ENCODE measurements around the gene DNLZ. TPM values are rescaled to one million over a fixed set of nuclear protein-coding genes. Genes with fewer than 3 reads are reported as not detected.
A peak's percentile ranks its signal among the peaks of the same experiment; 100 is the strongest.

Gene DNLZ
- total RNA-seq, 1 donor from 2014 or later, result 17.4 TPM

GRCh38 chr9:136367296-136368145 is 4.0 kb upstream of the DNLZ start:
- H3K4me3 ChIP-seq (ENCODE audit: low read depth, low read length), result no peak overlapping the region
- no peak for TF ChIP-seq CTCF (IDR thresholded peaks at IDR 0.05; ENCODE audit: insufficient read depth, low read length, severe bottlenecking)
- no peaks in the 10 kb centered on the region for H3K36me3 ChIP-seq (ENCODE audit: control insufficient read depth, insufficient read depth, low read length)
- no peaks in the 10 kb centered on the region for H3K27me3 ChIP-seq (ENCODE audit: control insufficient read depth, insufficient read depth, low read length)
- no peak for FAIRE-seq
- DNase-seq (ENCODE audit: low read depth), result no peak

- DNase-seq (ENCODE audit: low read depth) (no peak), FAIRE-seq (no peak)
- no peaks in the 10 kb centered on the region for H3K27me3 ChIP-seq (ENCODE audit: control insufficient read depth, insufficient read depth, low read length)
- H3K36me3 ChIP-seq (ENCODE audit: control insufficient read depth, insufficient read depth, low read length), result no peaks in the 10 kb centered on the region
- no peak for TF ChIP-seq CTCF (IDR thresholded peaks at IDR 0.05; ENCODE audit: insufficient read depth, low read length, severe bottlenecking)
- no peak overlapping the region for H3K4me3 ChIP-seq (ENCODE audit: low read depth, low read length)
Measured at GRCh38 chr9:136366826-136367225, 3.3 kb upstream of the DNLZ start.

- no peak for FAIRE-seq
- H3K27me3 ChIP-seq (ENCODE audit: control insufficient read depth, insufficient read depth, low read length), result no peaks in the 10 kb centered on the region
- no peak for DNase-seq (ENCODE audit: low read depth)
Measured at GRCh38 chr9:136365775-136366222, 2.3 kb upstream of the DNLZ start.

GRCh38 chr9:136364942-136365774 is 1.6 kb upstream of the DNLZ start:
- FAIRE-seq (no peak), DNase-seq (ENCODE audit: low read depth) (no peak)
- Histone ChIP-seq H3K36me3 (ENCODE audit: control insufficient read depth, insufficient read depth, low read length) (peaks cover 3% of the 10 kb centered on the region), H3K27me3 (ENCODE audit: control insufficient read depth, insufficient read depth, low read length) (no peaks in the 10 kb centered on the region), H3K4me3 (ENCODE audit: low read depth, low read length) (no peak overlapping the region)
- no peak for TF ChIP-seq CTCF (IDR thresholded peaks at IDR 0.05; ENCODE audit: insufficient read depth, low read length, severe bottlenecking)

More at GRCh38 chr9:136365775-136366222, 2.3 kb upstream of the DNLZ start:
- no peak for TF ChIP-seq CTCF (IDR thresholded peaks at IDR 0.05; ENCODE audit: insufficient read depth, low read length, severe bottlenecking)
- Histone ChIP-seq H3K36me3 (ENCODE audit: control insufficient read depth, insufficient read depth, low read length) (peaks cover 3% of the 10 kb centered on the region), H3K4me3 (ENCODE audit: low read depth, low read length) (no peak overlapping the region)

- no peaks in the 10 kb centered on the region for H3K27me3 ChIP-seq (ENCODE audit: control insufficient read depth, insufficient read depth, low read length)
- FAIRE-seq (peak; percentile 43), DNase-seq (ENCODE audit: low read depth) (no peak)
- peaks cover 3% of the 10 kb centered on the region for H3K36me3 ChIP-seq (ENCODE audit: control insufficient read depth, insufficient read depth, low read length)
- no peak for TF ChIP-seq CTCF (IDR thresholded peaks at IDR 0.05; ENCODE audit: insufficient read depth, low read length, severe bottlenecking)
- H3K4me3 ChIP-seq (ENCODE audit: low read depth, low read length), result peak overlapping the region; percentile 70
Measured at GRCh38 chr9:136363949-136364748, 605 bp upstream of the DNLZ start.

Data from bronchial epithelial cell (primary cell).